HEK293T (cell line): ENCODE results near the gene HMCES.

Experiments
- CTCF ChIA-PET: fragments of 350-600 bp; formaldehyde crosslinking; extraction: SDS; loops from one replicate; lab custom pipeline; 2021; ENCODE audit warnings: antibody characterized with exemption, inconsistent platforms; lab: Yijun Ruan, JAX
- POLR2A ChIA-PET: fragments of 350-600 bp; formaldehyde crosslinking; extraction: SDS; loops from one replicate; lab custom pipeline; 2020; ENCODE audit warnings: antibody characterized with exemption, inconsistent platforms; lab: Yijun Ruan, JAX
- DNase-seq: peaks from one replicate; pipeline ENCODE4 v3.0.0; 2012; ENCODE audit warnings: mixed read lengths; ENCODE audit errors: extremely low spot score
- ARNT ChIP-seq: fragments of 450-650 bp; IDR thresholded peaks from 2 replicates; pipeline ENCODE4 v1.6.1; 2017; ENCODE audit warnings: mild to moderate bottlenecking
- BHLHE40 ChIP-seq: fragments of 450-650 bp; IDR thresholded peaks from 2 replicates; pipeline ENCODE4 v1.6.1; 2016; ENCODE audit warnings: mild to moderate bottlenecking, moderate library complexity, borderline replicate concordance
- CTBP1 ChIP-seq: fragments of 450-650 bp; IDR thresholded peaks from 2 replicates; pipeline ENCODE4 v1.6.1; 2016; ENCODE audit warnings: borderline replicate concordance
- ELF4 ChIP-seq: fragments of 450-650 bp; IDR thresholded peaks from 2 replicates; pipeline ENCODE4 v1.6.1; 2017; ENCODE audit warnings: antibody characterized with exemption
- FOXA1 ChIP-seq: fragments of 450-650 bp; IDR thresholded peaks from 2 replicates; pipeline ENCODE4 v1.6.1; 2016; ENCODE audit warnings: mild to moderate bottlenecking
- FOXK2 ChIP-seq: fragments of 450-650 bp; IDR thresholded peaks from 2 replicates; pipeline ENCODE4 v1.6.1; 2016; ENCODE audit warnings: mild to moderate bottlenecking
- FOXM1 ChIP-seq: fragments of 450-650 bp; IDR thresholded peaks from 2 replicates; pipeline ENCODE4 v1.6.1; 2017; ENCODE audit warnings: mild to moderate bottlenecking, borderline replicate concordance
- HDGF ChIP-seq: fragments of 450-650 bp; IDR thresholded peaks from 2 replicates; pipeline ENCODE4 v1.6.1; 2017; ENCODE audit warnings: antibody characterized with exemption, borderline replicate concordance
- L3MBTL2 ChIP-seq: fragments of 450-650 bp; conservative IDR thresholded peaks from 2 replicates; pipeline ENCODE4 v1.6.1; 2016; ENCODE audit warnings: mild to moderate bottlenecking
- LEF1 ChIP-seq: fragments of 450-650 bp; IDR thresholded peaks from 2 replicates; pipeline ENCODE4 v1.6.1; 2017; ENCODE audit warnings: mild to moderate bottlenecking, borderline replicate concordance
- NFRKB ChIP-seq: fragments of 450-650 bp; IDR thresholded peaks from 2 replicates; pipeline ENCODE4 v1.6.1; 2016; ENCODE audit warnings: mild to moderate bottlenecking, moderate library complexity
- PKNOX1 ChIP-seq: fragments of 450-650 bp; IDR thresholded peaks from 2 replicates; pipeline ENCODE4 v1.6.1; 2016
- SP1 ChIP-seq: fragments of 450-650 bp; IDR thresholded peaks from 2 replicates; pipeline ENCODE4 v1.6.1; 2017
- SUZ12 ChIP-seq: fragments of 450-650 bp; IDR thresholded peaks from 2 replicates; pipeline ENCODE4 v1.6.1; 2016; ENCODE audit warnings: mild to moderate bottlenecking
- TARDBP ChIP-seq: fragments of 450-650 bp; IDR thresholded peaks from 2 replicates; pipeline ENCODE4 v1.6.1; 2016
- ZNF384 ChIP-seq: fragments of 450-650 bp; IDR thresholded peaks from 2 replicates; pipeline ENCODE4 v1.6.1; 2016

HMCES gene

GRCh38 chr3:129254536-129255230 lies 24.0 kb upstream of the HMCES start:
- DNase-seq: no peak
- POLR2A ChIA-PET: interaction anchor here (0.7 kb wide), 1 partner anchor 62 kb away, joined by 3 read pairs; a partner anchor contains a TSS
- CTCF ChIA-PET: no interaction called here

GRCh38 chr3:129256270-129256669 lies 22.4 kb upstream of the HMCES start:
- no peak for DNase-seq
- ChIA-PET POLR2A (interaction anchor here (1.6 kb wide), 1 partner anchor 60 kb away, joined by 3 read pairs; a partner anchor contains a TSS), CTCF (no interaction called here)
- TF ChIP-seq L3MBTL2 (no peak), BHLHE40 (no peak), HDGF (no peak), ARNT (no peak), TARDBP (no peak), FOXM1 (no peak), ZNF384 (no peak), FOXA1 (no peak)

More at GRCh38 chr3:129254536-129255230, 24.0 kb upstream of the HMCES start:
- TF ChIP-seq ARNT (no peak), BHLHE40 (no peak), HDGF (no peak), FOXK2 (no peak), ELF4 (no peak), SP1 (no peak), PKNOX1 (no peak), L3MBTL2 (no peak), FOXM1 (no peak), TARDBP (no peak), ZNF384 (no peak), CTBP1 (no peak), FOXA1 (no peak), LEF1 (no peak), SUZ12 (no peak), NFRKB (no peak)

GRCh38 chr3:129257609-129258008 lies 21.1 kb upstream of the HMCES start:
- ChIA-PET POLR2A (interaction anchor here (1.2 kb wide), 1 partner anchor 8 kb away, joined by 3 read pairs; the partner anchor contains the start of gene COPG1), CTCF (no interaction called here)
- no peak for DNase-seq
- TF ChIP-seq SP1 (no peak), HDGF (no peak), PKNOX1 (no peak), BHLHE40 (no peak), ELF4 (no peak), FOXM1 (no peak), FOXK2 (no peak), ZNF384 (no peak), LEF1 (no peak), ARNT (no peak), CTBP1 (no peak), SUZ12 (no peak)

- no peak for DNase-seq
- TF ChIP-seq FOXA1 (no peak), CTBP1 (no peak), PKNOX1 (no peak), FOXK2 (no peak), ELF4 (no peak), ZNF384 (no peak), HDGF (no peak), ARNT (no peak), NFRKB (no peak), SP1 (no peak), FOXM1 (no peak), BHLHE40 (no peak), L3MBTL2 (no peak), SUZ12 (no peak), LEF1 (no peak), TARDBP (no peak)
- POLR2A ChIA-PET: interaction anchor here (1.2 to 1.6 kb wide), 2 partner anchors 10 to 97 kb away, joined by 3 to 6 read pairs; partner anchors contain the start of gene COPG1
- CTCF ChIA-PET: no interaction called here
Measured at GRCh38 chr3:129259612-129260477, 18.8 kb upstream of the HMCES start.

- ChIA-PET CTCF (no interaction called here), POLR2A (interaction anchor here (1.1 to 1.6 kb wide), 3 partner anchors 11 to 98 kb away, joined by 3 to 6 read pairs (median 3); partner anchors contain the start of gene COPG1)
- DNase-seq: no peak
- TF ChIP-seq SUZ12 (no peak), BHLHE40 (no peak), CTBP1 (no peak), NFRKB (no peak), PKNOX1 (no peak), ARNT (no peak), ZNF384 (no peak), FOXM1 (no peak), ELF4 (no peak), LEF1 (no peak), SP1 (no peak), HDGF (no peak), L3MBTL2 (no peak), TARDBP (no peak)
Measured at GRCh38 chr3:129260606-129261005, 18.1 kb upstream of the HMCES start.
